Nephron progenitor cell (in vitro differentiated cells): Measurements from ENCODE around the gene PTH2.

Source experiments
- DNase-seq: peaks from one replicate; pipeline ENCODE4 v3.0.0; 2021
- H3K27ac Mint-ChIP-seq: 2 replicates; pipeline ENCODE4 v1.8.0; 2021; ENCODE audit warnings: mild to moderate bottlenecking, moderate library complexity, mixed read lengths
- H3K27me3 Mint-ChIP-seq: 2 replicates; pipeline ENCODE4 v1.8.0; 2021; ENCODE audit warnings: mild to moderate bottlenecking, low read depth, mixed read lengths; ENCODE audit not compliant: poor library complexity
- H3K36me3 Mint-ChIP-seq: 2 replicates; pipeline ENCODE4 v1.8.0; 2021; ENCODE audit warnings: low read depth, mixed read lengths
- H3K4me1 Mint-ChIP-seq: 2 replicates; pipeline ENCODE4 v1.8.0; 2021; ENCODE audit warnings: mixed read lengths
- H3K4me3 Mint-ChIP-seq: 2 replicates; pipeline ENCODE4 v1.8.0; 2021; ENCODE audit warnings: mild to moderate bottlenecking, moderate library complexity, mixed read lengths
- H3K9me3 Mint-ChIP-seq: 2 replicates; pipeline ENCODE4 v1.8.0; 2021; ENCODE audit warnings: mild to moderate bottlenecking, moderate library complexity, mixed read lengths
- CTCF ChIP-seq: fragments of 200-600 bp; sonication (generic); IDR thresholded peaks from 2 replicates; pipeline ENCODE4 v1.5.0; 2021; ENCODE audit warnings: antibody characterized with exemption

The PTH2 gene

DNA sequence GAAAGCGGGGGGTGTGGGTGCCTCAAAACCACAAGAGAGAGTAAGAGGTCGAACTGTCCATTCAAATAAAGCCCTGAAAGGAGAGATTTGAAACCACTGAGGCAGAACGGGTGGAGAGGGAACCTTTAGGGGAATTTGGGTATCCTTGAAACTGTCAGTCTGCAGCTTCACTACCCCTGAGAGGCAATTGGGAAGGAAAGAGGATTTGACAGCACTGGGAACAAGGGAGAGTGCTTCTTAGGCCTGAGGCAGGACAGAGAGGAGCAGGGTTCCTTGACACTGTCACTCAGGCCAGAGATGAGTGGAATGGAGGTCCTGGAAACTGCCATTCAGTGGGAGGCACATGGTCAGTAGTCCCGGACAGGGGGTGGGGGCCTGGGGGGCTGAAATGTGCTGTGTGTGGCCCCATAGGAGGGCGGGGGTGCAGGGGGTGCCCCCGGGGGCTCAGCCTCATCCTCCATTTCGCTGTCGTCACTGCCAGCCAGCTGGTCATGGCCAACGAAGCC lies 7.0 kb upstream of the PTH2 start:
- no peaks in the 10 kb centered on the region for H3K36me3 Mint-ChIP-seq
- no peak overlapping the region for H3K27ac Mint-ChIP-seq
- H3K27me3 Mint-ChIP-seq: peaks cover 99% of the 10 kb centered on the region
- no peak for DNase-seq
- H3K4me1 Mint-ChIP-seq: peaks cover 52% of the 10 kb centered on the region
- TF ChIP-seq CTCF: no peak
- peaks cover 20% of the 10 kb centered on the region for H3K9me3 Mint-ChIP-seq
- H3K4me3 Mint-ChIP-seq: no peak overlapping the region

GRCh38 chr19:49428547-49429451 lies 5.6 kb upstream of the PTH2 start:
- no peak for DNase-seq
- H3K4me3 Mint-ChIP-seq: peak overlapping the region; percentile 77

GRCh38 chr19:49427855-49428546 lies 4.8 kb upstream of the PTH2 start:
- Mint-ChIP-seq H3K9me3 (peaks cover 15% of the 10 kb centered on the region), H3K27ac (no peak overlapping the region), H3K4me1 (peaks cover 65% of the 10 kb centered on the region), H3K27me3 (peaks cover 99% of the 10 kb centered on the region), H3K36me3 (no peaks in the 10 kb centered on the region), H3K4me3 (peak overlapping the region; percentile 77)
- peak; percentile 70 for DNase-seq
- TF ChIP-seq CTCF: no peak

More at GRCh38 chr19:49428547-49429451, 5.6 kb upstream of the PTH2 start:
- Mint-ChIP-seq H3K36me3 (no peaks in the 10 kb centered on the region), H3K9me3 (peaks cover 20% of the 10 kb centered on the region), H3K27ac (no peak overlapping the region), H3K4me1 (peaks cover 59% of the 10 kb centered on the region), H3K27me3 (peaks cover 99% of the 10 kb centered on the region)
- no peak for TF ChIP-seq CTCF

- TF ChIP-seq CTCF: no peak
- H3K27ac Mint-ChIP-seq: no peak overlapping the region
- no peak for DNase-seq
Measured at GRCh38 chr19:49427339-49427738, 4.1 kb upstream of the PTH2 start.

DNA sequence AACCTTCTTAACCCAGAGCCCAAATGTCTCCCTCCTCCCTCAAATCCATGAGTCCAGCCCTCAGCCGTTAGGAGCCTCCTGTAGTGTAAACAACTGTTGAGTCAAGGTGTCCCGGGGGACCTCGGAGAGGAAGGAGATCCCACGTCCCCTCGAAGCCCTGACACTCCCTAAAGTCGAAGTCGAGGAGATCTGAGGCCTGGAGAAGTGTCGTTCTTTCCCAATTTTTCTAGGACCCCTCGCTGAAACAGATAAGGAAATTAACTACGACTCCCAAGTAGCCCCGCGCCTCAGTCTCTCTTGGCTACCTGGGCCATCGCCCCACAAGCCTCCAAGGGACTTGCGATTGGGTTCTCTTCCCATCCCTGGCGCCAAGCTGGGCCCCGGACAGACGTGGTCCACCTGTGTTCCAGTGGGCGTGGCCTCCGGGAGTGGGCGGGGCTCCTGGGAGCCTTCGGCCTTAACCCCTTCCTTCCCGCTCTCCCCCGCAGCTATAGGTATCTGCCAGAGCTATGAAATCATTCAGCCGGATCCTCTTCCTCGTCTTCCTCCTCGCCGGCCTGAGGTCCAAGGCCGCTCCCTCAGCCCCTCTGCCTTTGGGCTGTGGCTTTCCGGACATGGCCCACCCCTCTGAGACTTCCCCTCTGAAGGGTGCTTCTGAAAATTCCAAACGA lies 2.8 kb upstream of the PTH2 start:
- Mint-ChIP-seq H3K36me3 (no peaks in the 10 kb centered on the region), H3K4me3 (peak overlapping the region; percentile 64), H3K4me1 (peaks cover 81% of the 10 kb centered on the region), H3K9me3 (peaks cover 4% of the 10 kb centered on the region), H3K27ac (no peak overlapping the region), H3K27me3 (peaks cover 99% of the 10 kb centered on the region)
- peak; percentile 80 for DNase-seq
- no peak for TF ChIP-seq CTCF

More at GRCh38 chr19:49427339-49427738, 4.1 kb upstream of the PTH2 start:
- peaks cover 10% of the 10 kb centered on the region for H3K9me3 Mint-ChIP-seq
- H3K27me3 Mint-ChIP-seq: peaks cover 99% of the 10 kb centered on the region
- peak overlapping the region; percentile 64 for H3K4me3 Mint-ChIP-seq
- no peaks in the 10 kb centered on the region for H3K36me3 Mint-ChIP-seq
- H3K4me1 Mint-ChIP-seq: peaks cover 71% of the 10 kb centered on the region
